KMS-11 (cell line): ENCODE measurements around the gene PPP2R3B.

ENCODE experiments used
- H2AFZ ChIP-seq: fragments of 200-600 bp; sonication (generic); 2 replicates; pipeline ENCODE4 v1.6.1; 2016; ENCODE audit warnings: antibody characterized with exemption, mixed run types, low read depth
- H3K27ac ChIP-seq: fragments of 200-600 bp; sonication (generic); 2 replicates; pipeline ENCODE4 v1.6.1; 2016; ENCODE audit warnings: mild to moderate bottlenecking, mixed run types
- H3K27me3 ChIP-seq: fragments of 200-600 bp; sonication (generic); 2 replicates; pipeline ENCODE4 v1.6.1; 2017; ENCODE audit warnings: mild to moderate bottlenecking, low read depth, mixed run types, moderate library complexity; ENCODE audit not compliant: insufficient read depth
- H3K36me3 ChIP-seq: fragments of 200-600 bp; sonication (generic); 2 replicates; pipeline ENCODE4 v1.6.1; 2017; ENCODE audit warnings: mild to moderate bottlenecking, mixed run types; ENCODE audit not compliant: insufficient read depth
- H3K4me1 ChIP-seq: fragments of 200-600 bp; sonication (generic); 2 replicates; pipeline ENCODE4 v1.6.1; 2016; ENCODE audit warnings: mild to moderate bottlenecking, low read depth, mixed run types; ENCODE audit not compliant: poor library complexity, severe bottlenecking
- H3K4me2 ChIP-seq: fragments of 200-600 bp; sonication (generic); 2 replicates; pipeline ENCODE4 v1.7.0; 2016; ENCODE audit warnings: mild to moderate bottlenecking, mixed run types
- H3K4me3 ChIP-seq: fragments of 200-600 bp; sonication (generic); IDR thresholded peaks from 2 replicates; pipeline ENCODE4 v1.6.1; 2017; ENCODE audit warnings: low read depth, low read length, mixed read lengths; ENCODE audit not compliant: insufficient read depth
- H3K79me2 ChIP-seq: fragments of 200-600 bp; sonication (generic); 2 replicates; pipeline ENCODE4 v1.6.1; 2016; ENCODE audit warnings: low read depth, mixed run types; ENCODE audit not compliant: insufficient read depth
- H3K9ac ChIP-seq: fragments of 200-600 bp; sonication (generic); 2 replicates; pipeline ENCODE4 v1.6.1; 2016; ENCODE audit warnings: mild to moderate bottlenecking, mixed run types
- H4K20me1 ChIP-seq: fragments of 200-600 bp; sonication (generic); 2 replicates; pipeline ENCODE4 v1.6.1; 2016; ENCODE audit warnings: mild to moderate bottlenecking, mixed run types; ENCODE audit not compliant: insufficient read depth
- CTCF ChIP-seq: fragments of 200-600 bp; sonication (generic); conservative IDR thresholded peaks from 2 replicates; pipeline ENCODE4 v1.6.1; 2017; ENCODE audit warnings: low read depth, mild to moderate bottlenecking, antibody characterized with exemption, low read length, moderate library complexity, mixed read lengths

Gene PPP2R3B

GRCh38 chrX:394830-395229 is 8.1 kb upstream of the PPP2R3B start:
- H3K4me3 ChIP-seq: no peak overlapping the region
- no peak overlapping the region for H3K9ac ChIP-seq

GRCh38 chrX:392575-392846 is 5.8 kb upstream of the PPP2R3B start:
- Histone ChIP-seq H3K9ac (no peak overlapping the region), H3K4me3 (no peak overlapping the region), H2AFZ (no peak overlapping the region), H3K79me2 (no peaks in the 10 kb centered on the region), H3K4me2 (no peak overlapping the region), H4K20me1 (no peaks in the 10 kb centered on the region), H3K27me3 (no peaks in the 10 kb centered on the region), H3K36me3 (no peaks in the 10 kb centered on the region), H3K4me1 (no peaks in the 10 kb centered on the region), H3K27ac (no peak overlapping the region)
- no peak for TF ChIP-seq CTCF

More at GRCh38 chrX:394830-395229, 8.1 kb upstream of the PPP2R3B start:
- Histone ChIP-seq H4K20me1 (no peaks in the 10 kb centered on the region), H3K27me3 (no peaks in the 10 kb centered on the region), H3K4me1 (no peaks in the 10 kb centered on the region), H3K4me2 (no peak overlapping the region), H3K36me3 (no peaks in the 10 kb centered on the region), H3K79me2 (no peaks in the 10 kb centered on the region), H2AFZ (no peak overlapping the region), H3K27ac (no peak overlapping the region)
- no peak for TF ChIP-seq CTCF

GRCh38 chrX:391717-392574 is 5.2 kb upstream of the PPP2R3B start:
- Histone ChIP-seq H3K79me2 (no peaks in the 10 kb centered on the region), H3K4me3 (no peak overlapping the region), H2AFZ (no peak overlapping the region), H3K36me3 (no peaks in the 10 kb centered on the region), H3K9ac (no peak overlapping the region), H3K4me1 (no peaks in the 10 kb centered on the region), H4K20me1 (no peaks in the 10 kb centered on the region), H3K27me3 (no peaks in the 10 kb centered on the region), H3K27ac (no peak overlapping the region), H3K4me2 (no peak overlapping the region)
- no peak for TF ChIP-seq CTCF

GRCh38 chrX:390459-390858 is 3.8 kb upstream of the PPP2R3B start:
- H3K4me2 ChIP-seq: no peak overlapping the region
- no peak overlapping the region for H3K9ac ChIP-seq
- no peaks in the 10 kb centered on the region for H3K79me2 ChIP-seq
- H4K20me1 ChIP-seq: no peaks in the 10 kb centered on the region
- H2AFZ ChIP-seq: no peak overlapping the region
- no peak for TF ChIP-seq CTCF
- H3K4me1 ChIP-seq: peaks cover 3% of the 10 kb centered on the region
- no peaks in the 10 kb centered on the region for H3K36me3 ChIP-seq
- no peak overlapping the region for H3K27ac ChIP-seq
- H3K27me3 ChIP-seq: no peaks in the 10 kb centered on the region
- H3K4me3 ChIP-seq: no peak overlapping the region
